ENCODE results near the gene NECTIN2. TPM values are rescaled to one million over a fixed set of nuclear protein-coding genes. Genes with fewer than 3 reads are reported as not detected.

Gene NECTIN2
- 69.2 to 81.2 TPM (median 78.2 TPM) in 5 replicates for total RNA-seq (2022; extraction: Qiagen RNA extraction)

GRCh38 chr19:44845612-44846454 lies at the start of gene NECTIN2:
TSS of gene NECTIN2 (plus strand) at chr19:44846297. CDS start at chr19:44846526, 229 bp downstream.

GRCh38 chr19:44808463-44809371 lies 37.4 kb upstream of the NECTIN2 start, which contains the start of gene BCAM:
TSS of gene BCAM (plus strand) at chr19:44809103. CDS start at chr19:44809125, 22 bp downstream.

GRCh38 chr19:44891016-44891882 lies 45.2 kb downstream of the NECTIN2 start, which contains the start of gene TOMM40:
TSS of gene TOMM40 (plus strand) at chr19:44891254. CDS start at chr19:44891416, 162 bp downstream.

DNA sequence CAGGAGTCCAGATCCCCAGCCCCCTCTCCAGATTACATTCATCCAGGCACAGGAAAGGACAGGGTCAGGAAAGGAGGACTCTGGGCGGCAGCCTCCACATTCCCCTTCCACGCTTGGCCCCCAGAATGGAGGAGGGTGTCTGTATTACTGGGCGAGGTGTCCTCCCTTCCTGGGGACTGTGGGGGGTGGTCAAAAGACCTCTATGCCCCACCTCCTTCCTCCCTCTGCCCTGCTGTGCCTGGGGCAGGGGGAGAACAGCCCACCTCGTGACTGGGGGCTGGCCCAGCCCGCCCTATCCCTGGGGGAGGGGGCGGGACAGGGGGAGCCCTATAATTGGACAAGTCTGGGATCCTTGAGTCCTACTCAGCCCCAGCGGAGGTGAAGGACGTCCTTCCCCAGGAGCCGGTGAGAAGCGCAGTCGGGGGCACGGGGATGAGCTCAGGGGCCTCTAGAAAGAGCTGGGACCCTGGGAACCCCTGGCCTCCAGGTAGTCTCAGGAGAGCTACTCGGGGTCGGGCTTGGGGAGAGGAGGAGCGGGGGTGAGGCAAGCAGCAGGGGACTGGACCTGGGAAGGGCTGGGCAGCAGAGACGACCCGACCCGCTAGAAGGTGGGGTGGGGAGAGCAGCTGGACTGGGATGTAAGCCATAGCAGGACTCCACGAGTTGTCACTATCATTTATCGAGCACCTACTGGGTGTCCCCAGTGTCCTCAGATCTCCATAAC lies 59.5 kb downstream of the NECTIN2 start, which contains the start of gene APOE:
Gene APOE, plus strand, starts transcription at position 360 of the 724 bp plus-strand sequence. CDS start 829 bp downstream, outside the sequence.

GRCh38 chr19:44914433-44915206 lies 68.5 kb downstream of the NECTIN2 start, which contains the start of gene APOC1:
TSS of gene APOC1 (plus strand) at chr19:44914608. CDS start at chr19:44914892, 284 bp downstream.

Other genes starting within 250 kb of the NECTIN2 start
- 0.15 to 0.84 TPM (median 0.66 TPM) in 5 replicates for gene IGSF23, start 232.7 kb upstream of the NECTIN2 start, total RNA-seq (2022; extraction: Qiagen RNA extraction)
- 100 to 124 TPM (median 118 TPM) in 5 replicates for gene PVR, start 202.4 kb upstream of the NECTIN2 start, total RNA-seq (2022; extraction: Qiagen RNA extraction)
- 8.8 to 10.3 TPM (median 9.3 TPM) in 5 replicates for gene CEACAM19, start 174.8 kb upstream of the NECTIN2 start, total RNA-seq (2022; extraction: Qiagen RNA extraction)
- gene CEACAM16, start 147.1 kb upstream of the NECTIN2 start, total RNA-seq (2022; extraction: Qiagen RNA extraction): 0.08 to 0.12 TPM (median 0.08 TPM) in 4 of 5 replicates, not detected in the other
- gene BCL3, start 97.6 kb upstream of the NECTIN2 start, total RNA-seq (2022; extraction: Qiagen RNA extraction): 36.7 to 63.9 TPM (median 55.2 TPM) in 5 replicates
- not detected in 5 replicates for gene CBLC, start 68.4 kb upstream of the NECTIN2 start, total RNA-seq (2022; extraction: Qiagen RNA extraction)
- gene BCAM, start 37.2 kb upstream of the NECTIN2 start, total RNA-seq (2022; extraction: Qiagen RNA extraction): 67.1 to 85.2 TPM (median 79.0 TPM) in 5 replicates
- 189 to 243 TPM (median 226 TPM) in 5 replicates for gene TOMM40, start 45.0 kb downstream of the NECTIN2 start, total RNA-seq (2022; extraction: Qiagen RNA extraction)
- 11.7 to 21.1 TPM (median 12.6 TPM) in 5 replicates for gene APOE, start 59.5 kb downstream of the NECTIN2 start, total RNA-seq (2022; extraction: Qiagen RNA extraction)
- gene APOC1, start 68.3 kb downstream of the NECTIN2 start, total RNA-seq (2022; extraction: Qiagen RNA extraction): 94.7 to 123 TPM (median 118 TPM) in 5 replicates
- not detected in 5 replicates for gene APOC4, start 95.9 kb downstream of the NECTIN2 start, total RNA-seq (2022; extraction: Qiagen RNA extraction)
- 0.30 TPM in 1 of 5 replicates, not detected in the others for gene APOC2, start 99.8 kb downstream of the NECTIN2 start, total RNA-seq (2022; extraction: Qiagen RNA extraction)
- gene CLPTM1, start 109.1 kb downstream of the NECTIN2 start, total RNA-seq (2022; extraction: Qiagen RNA extraction): 151 to 173 TPM (median 167 TPM) in 5 replicates
- 21.3 to 43.3 TPM (median 38.2 TPM) in 5 replicates for gene RELB, start 155.2 kb downstream of the NECTIN2 start, total RNA-seq (2022; extraction: Qiagen RNA extraction)
- 55.9 to 67.9 TPM (median 66.7 TPM) in 5 replicates for gene CLASRP, start 192.7 kb downstream of the NECTIN2 start, total RNA-seq (2022; extraction: Qiagen RNA extraction)
- gene ZNF296, start 230.2 kb downstream of the NECTIN2 start, total RNA-seq (2022; extraction: Qiagen RNA extraction): 10.4 to 18.7 TPM (median 17.3 TPM) in 5 replicates
- gene GEMIN7, start 233.0 kb downstream of the NECTIN2 start, total RNA-seq (2022; extraction: Qiagen RNA extraction): 90.8 to 101 TPM (median 95.9 TPM) in 5 replicates
- 32.8 to 43.5 TPM (median 38.7 TPM) in 5 replicates for gene PPP1R37, start 246.9 kb downstream of the NECTIN2 start, total RNA-seq (2022; extraction: Qiagen RNA extraction)

Measured in A549 treated with Hydrocortisone at 1 μM for 4 hours (cell line).